ENCODE measurements around the gene ADAM10.

The ADAM10 gene

DNA sequence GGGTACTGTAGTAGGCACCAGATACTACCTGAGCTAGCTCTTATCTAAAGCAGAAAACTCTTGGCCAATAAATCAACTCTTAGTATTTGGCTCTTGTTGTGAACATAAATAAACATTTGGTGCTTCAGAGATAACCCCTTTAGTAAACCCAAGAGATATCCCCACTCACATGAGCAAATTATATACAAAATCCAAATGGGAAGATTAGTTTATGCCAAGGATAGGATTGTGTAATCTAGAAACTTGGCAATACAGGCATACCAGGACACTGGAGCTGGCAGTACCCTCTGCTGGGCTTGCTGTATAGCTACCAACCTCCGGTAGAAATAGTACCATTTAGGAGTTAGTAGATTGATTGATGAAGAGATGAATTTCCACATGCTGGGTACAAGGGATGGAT lies 190.7 kb downstream of the ADAM10 start:
- Histone ChIP-seq H3K27ac (ENCODE audit: low read depth, low read length) (no peak overlapping the region), H3K9ac (ENCODE audit: low read depth, low read length) (no peak overlapping the region), H3K36me3 (ENCODE audit: insufficient read depth, low read length) (no peaks in the 10 kb centered on the region), H3K4me1 (ENCODE audit: insufficient read depth, low read length) (peaks cover 14% of the 10 kb centered on the region; the same call in 1 of the 2 replicates), H3K9me3 (ENCODE audit: insufficient read depth, low read depth, low read length) (peaks cover 9% of the 10 kb centered on the region; the same call in 1 of the 2 replicates), H3K4me3 (ENCODE audit: low read length) (no peak overlapping the region), H3K27me3 (ENCODE audit: insufficient read depth, low read length) (no peaks in the 10 kb centered on the region)
- WGBS = 98% methylated on average over 1 of the region's 1 CpG

DNA sequence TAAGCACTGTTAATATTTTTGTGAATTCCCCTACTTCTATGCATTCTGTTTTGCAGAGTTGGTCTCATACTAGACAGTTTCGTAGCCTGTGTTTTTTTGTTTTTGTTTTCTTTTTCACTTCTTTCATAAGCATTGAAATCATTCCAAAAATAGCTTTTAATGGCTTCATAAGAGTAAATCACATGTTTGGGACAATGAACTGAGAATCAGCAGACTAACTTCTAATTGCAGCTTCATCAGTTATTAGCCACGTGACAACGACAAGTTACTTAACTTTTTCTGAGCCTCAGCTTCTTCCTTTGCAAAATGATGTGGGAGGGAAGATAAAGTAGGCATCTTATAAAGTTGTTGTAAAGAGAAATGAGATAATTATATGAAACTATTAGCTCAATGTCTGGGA lies 193.0 kb downstream of the ADAM10 start:
- H3K27me3 ChIP-seq (ENCODE audit: insufficient read depth, low read length) = no peaks in the 10 kb centered on the region
- no peak overlapping the region for H3K9ac ChIP-seq (ENCODE audit: low read depth, low read length)
- H3K9me3 ChIP-seq (ENCODE audit: insufficient read depth, low read depth, low read length) = peaks cover 9% of the 10 kb centered on the region; the same call in 1 of the 2 replicates
- H3K36me3 ChIP-seq (ENCODE audit: insufficient read depth, low read length) = no peaks in the 10 kb centered on the region
- 97% methylated on average over 3 of the region's 3 CpGs for WGBS
- H3K27ac ChIP-seq (ENCODE audit: low read depth, low read length) = no peak overlapping the region
- H3K4me3 ChIP-seq (ENCODE audit: low read length) = no peak overlapping the region
- H3K4me1 ChIP-seq (ENCODE audit: insufficient read depth, low read length) = peaks cover 17% of the 10 kb centered on the region

DNA sequence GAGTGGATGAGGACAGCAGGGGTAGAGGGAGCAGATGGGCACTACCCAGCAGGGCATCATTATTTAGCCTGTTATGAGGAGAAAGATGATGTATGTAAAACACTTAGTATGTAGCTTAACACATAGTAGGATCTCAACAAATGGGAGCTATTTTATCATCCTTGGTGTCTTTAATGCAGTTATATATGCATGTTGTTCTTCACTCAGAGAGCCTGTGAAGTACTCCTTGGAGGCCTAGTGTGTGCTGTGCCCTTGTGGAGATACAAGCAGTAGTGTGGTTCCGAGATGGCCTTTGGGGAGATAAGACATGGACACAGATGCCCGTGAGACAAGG lies 193.5 kb downstream of the ADAM10 start:
- no peak overlapping the region for H3K4me3 ChIP-seq (ENCODE audit: low read length)

DNA sequence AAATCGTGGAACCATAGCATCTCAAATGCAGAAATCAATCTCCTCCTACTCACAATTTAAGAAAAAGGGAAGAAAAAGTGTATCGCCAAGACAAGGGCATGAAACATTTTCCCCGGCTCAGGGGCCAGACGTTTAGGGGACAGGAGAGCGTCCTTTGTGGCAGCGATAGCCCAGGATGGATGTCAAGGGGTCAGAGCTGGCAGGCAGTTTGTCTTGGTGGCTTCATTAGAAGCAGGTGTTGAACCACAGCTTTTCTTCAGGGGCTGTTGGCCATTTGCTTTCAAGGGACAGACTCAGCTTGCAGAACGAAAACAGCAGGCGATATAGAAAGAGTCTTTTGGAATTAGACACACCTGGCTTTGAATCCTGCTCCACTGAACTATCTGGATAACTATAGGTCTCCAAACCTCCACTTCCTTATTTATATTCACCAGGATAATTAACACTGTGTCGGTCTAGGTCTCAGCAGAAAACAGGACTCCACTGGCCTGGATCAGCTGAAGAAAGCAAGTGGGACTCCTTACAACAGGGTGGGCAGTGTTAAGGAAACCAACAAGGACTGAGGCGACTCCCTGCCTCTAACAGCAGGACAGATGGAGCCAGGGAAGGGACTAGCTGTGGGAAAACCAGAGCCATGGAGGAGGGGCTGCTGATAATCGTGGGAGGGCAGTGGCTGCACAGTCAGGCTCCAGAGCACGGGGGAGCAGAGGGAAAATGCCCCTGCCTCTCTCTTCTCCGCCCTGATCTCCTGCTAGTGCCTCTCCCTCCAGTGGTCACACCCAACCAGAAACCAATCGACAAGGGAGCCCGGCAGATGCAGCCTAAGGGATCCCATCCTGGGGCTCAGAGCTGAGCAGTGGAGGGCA lies 194.1 kb downstream of the ADAM10 start:
- no peak overlapping the region for H3K27ac ChIP-seq (ENCODE audit: low read depth, low read length)
- H3K9ac ChIP-seq (ENCODE audit: low read depth, low read length) = no peak overlapping the region
- H3K9me3 ChIP-seq (ENCODE audit: insufficient read depth, low read depth, low read length) = peaks cover 9% of the 10 kb centered on the region; the same call in 1 of the 2 replicates
- WGBS = 75% methylated on average over 15 of the region's 15 CpGs
- H3K4me1 ChIP-seq (ENCODE audit: insufficient read depth, low read length) = peaks cover 10% of the 10 kb centered on the region; the same call in 1 of the 2 replicates
- no peaks in the 10 kb centered on the region for H3K36me3 ChIP-seq (ENCODE audit: insufficient read depth, low read length)
- no peaks in the 10 kb centered on the region for H3K27me3 ChIP-seq (ENCODE audit: insufficient read depth, low read length)
- no peak overlapping the region for H3K4me3 ChIP-seq (ENCODE audit: low read length)

More for the DNA sequence above, 193.5 kb downstream of the ADAM10 start:
- Histone ChIP-seq H3K4me1 (ENCODE audit: insufficient read depth, low read length) (peaks cover 11% of the 10 kb centered on the region), H3K27me3 (ENCODE audit: insufficient read depth, low read length) (no peaks in the 10 kb centered on the region), H3K36me3 (ENCODE audit: insufficient read depth, low read length) (no peaks in the 10 kb centered on the region), H3K9ac (ENCODE audit: low read depth, low read length) (no peak overlapping the region), H3K9me3 (ENCODE audit: insufficient read depth, low read depth, low read length) (peaks cover 9% of the 10 kb centered on the region; the same call in 1 of the 2 replicates), H3K27ac (ENCODE audit: low read depth, low read length) (no peak overlapping the region)
- WGBS = 88% methylated on average over 2 of the region's 2 CpGs

DNA sequence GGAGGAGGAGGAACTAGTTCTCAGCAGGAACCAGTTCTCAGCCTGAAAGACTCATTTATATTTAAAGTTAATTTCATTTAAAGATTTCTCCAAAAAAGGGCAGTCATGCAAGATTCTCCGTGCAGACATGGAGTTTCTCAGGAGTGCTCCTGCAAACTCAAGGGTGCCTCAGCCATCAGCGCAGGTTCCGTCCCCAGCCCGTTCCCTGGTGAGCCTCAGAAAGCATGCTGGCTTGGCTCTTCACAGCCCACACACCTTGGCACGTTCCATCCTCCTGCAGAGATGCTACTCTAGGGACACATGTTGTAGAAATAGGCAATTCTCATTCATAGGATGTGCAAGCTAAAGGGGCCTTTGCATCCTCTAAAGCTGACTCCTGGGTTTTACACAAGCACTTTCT lies 194.7 kb downstream of the ADAM10 start:
- H3K36me3 ChIP-seq (ENCODE audit: insufficient read depth, low read length) = no peaks in the 10 kb centered on the region
- peaks cover 10% of the 10 kb centered on the region; the same call in 1 of the 2 replicates for H3K4me1 ChIP-seq (ENCODE audit: insufficient read depth, low read length)
- WGBS = 89% methylated on average over 5 of the region's 5 CpGs
- no peaks in the 10 kb centered on the region for H3K27me3 ChIP-seq (ENCODE audit: insufficient read depth, low read length)
- H3K9me3 ChIP-seq (ENCODE audit: insufficient read depth, low read depth, low read length) = peaks cover 9% of the 10 kb centered on the region; the same call in 1 of the 2 replicates
- H3K9ac ChIP-seq (ENCODE audit: low read depth, low read length) = no peak overlapping the region
- no peak overlapping the region for H3K4me3 ChIP-seq (ENCODE audit: low read length)
- H3K27ac ChIP-seq (ENCODE audit: low read depth, low read length) = no peak overlapping the region

DNA sequence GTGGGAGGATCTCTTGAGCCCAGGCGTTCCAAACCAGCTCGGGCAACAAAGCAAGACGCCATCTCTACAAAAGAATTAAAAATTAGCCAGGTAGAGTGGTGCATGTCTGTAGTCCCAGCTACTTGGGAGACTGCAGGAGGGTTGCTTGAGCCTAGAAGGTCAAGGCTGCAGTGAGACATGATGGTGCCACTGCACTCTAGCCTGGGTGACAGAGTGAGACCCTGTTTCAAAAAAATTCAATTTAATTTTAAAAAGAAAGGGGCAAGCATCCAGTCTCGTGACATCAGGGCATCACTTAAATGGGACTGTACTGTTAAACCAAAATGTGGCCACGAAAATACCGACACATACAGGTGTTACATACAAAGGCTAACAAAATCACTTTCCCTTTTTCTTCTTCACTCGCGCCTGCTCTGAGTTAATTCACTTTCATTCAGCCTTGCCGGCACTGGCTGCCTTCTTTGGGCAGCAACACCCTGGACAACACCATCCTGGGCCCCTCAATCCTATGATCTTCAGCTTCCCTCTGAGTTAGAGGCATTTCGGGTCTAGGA lies 196.1 kb downstream of the ADAM10 start:
- Histone ChIP-seq H3K9ac (ENCODE audit: low read depth, low read length) (no peak overlapping the region), H3K4me1 (ENCODE audit: insufficient read depth, low read length) (peaks cover 10% of the 10 kb centered on the region; the same call in 1 of the 2 replicates)
- 94% methylated on average over 10 of the region's 10 CpGs for WGBS

GRCh38 chr15:58552505-58553364 lies 196.8 kb downstream of the ADAM10 start:
- no peak overlapping the region for H3K27ac ChIP-seq (ENCODE audit: low read depth, low read length)
- peaks cover 10% of the 10 kb centered on the region; the same call in 1 of the 2 replicates for H3K4me1 ChIP-seq (ENCODE audit: insufficient read depth, low read length)
- 88% methylated on average over 24 of the region's 24 CpGs for WGBS
- H3K36me3 ChIP-seq (ENCODE audit: insufficient read depth, low read length) = no peaks in the 10 kb centered on the region
- H3K4me3 ChIP-seq (ENCODE audit: low read length) = no peak overlapping the region
- no peaks in the 10 kb centered on the region for H3K9me3 ChIP-seq (ENCODE audit: insufficient read depth, low read depth, low read length)
- H3K9ac ChIP-seq (ENCODE audit: low read depth, low read length) = no peak overlapping the region
- H3K27me3 ChIP-seq (ENCODE audit: insufficient read depth, low read length) = no peaks in the 10 kb centered on the region

More for the DNA sequence above, 196.1 kb downstream of the ADAM10 start:
- Histone ChIP-seq H3K27me3 (ENCODE audit: insufficient read depth, low read length) (no peaks in the 10 kb centered on the region), H3K4me3 (ENCODE audit: low read length) (no peak overlapping the region), H3K36me3 (ENCODE audit: insufficient read depth, low read length) (no peaks in the 10 kb centered on the region), H3K27ac (ENCODE audit: low read depth, low read length) (no peak overlapping the region), H3K9me3 (ENCODE audit: insufficient read depth, low read depth, low read length) (0 out of 2 replicates have a peak, but pooled peaks cover under 1% of the 10 kb centered on the region)

DNA sequence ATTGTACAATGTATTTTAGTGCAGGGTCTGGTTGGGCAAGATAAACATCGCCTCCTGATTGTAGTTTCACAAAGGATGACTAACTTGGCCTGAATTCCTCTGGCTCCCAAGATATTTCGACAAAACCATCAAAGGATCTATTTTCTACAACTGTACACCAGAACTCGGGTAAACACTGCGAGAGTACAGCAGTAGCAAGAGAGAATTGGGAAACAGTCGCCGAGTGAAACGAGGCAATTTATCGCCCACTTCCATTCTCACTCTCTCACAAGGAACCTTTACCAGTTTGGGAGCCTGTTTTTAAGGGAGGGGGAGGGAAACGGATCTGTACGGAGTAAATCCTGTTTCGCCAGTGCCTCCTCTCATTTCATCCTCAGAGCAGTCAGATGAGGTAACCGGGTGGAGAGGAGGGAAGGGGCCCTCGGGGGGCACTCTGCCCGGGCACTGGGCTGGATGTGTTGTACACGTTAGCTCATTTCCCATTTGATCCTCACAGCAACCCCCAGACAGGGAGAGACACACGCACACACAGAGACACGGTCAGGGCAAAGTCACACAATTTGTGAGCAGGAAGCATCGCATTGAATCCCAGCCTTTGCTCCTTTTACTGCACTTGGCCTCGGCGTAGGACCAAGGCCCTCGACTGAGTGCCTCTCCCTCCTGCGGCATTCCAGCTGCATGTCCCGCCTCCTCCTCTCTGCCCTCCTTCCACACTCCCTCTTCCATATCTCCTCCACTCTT lies 197.6 kb downstream of the ADAM10 start:
- no peaks in the 10 kb centered on the region for H3K9me3 ChIP-seq (ENCODE audit: insufficient read depth, low read depth, low read length)
- no peak overlapping the region for H3K27ac ChIP-seq (ENCODE audit: low read depth, low read length)
- peaks cover 10% of the 10 kb centered on the region; the same call in 1 of the 2 replicates for H3K4me1 ChIP-seq (ENCODE audit: insufficient read depth, low read length)
- no peaks in the 10 kb centered on the region for H3K27me3 ChIP-seq (ENCODE audit: insufficient read depth, low read length)
- no peaks in the 10 kb centered on the region for H3K36me3 ChIP-seq (ENCODE audit: insufficient read depth, low read length)
- WGBS = 84% methylated on average over 22 of the region's 23 CpGs
- H3K9ac ChIP-seq (ENCODE audit: low read depth, low read length) = no peak overlapping the region
- H3K4me3 ChIP-seq (ENCODE audit: low read length) = no peak overlapping the region

GRCh38 chr15:58551084-58551763 lies 198.3 kb downstream of the ADAM10 start:
- Histone ChIP-seq H3K27me3 (ENCODE audit: insufficient read depth, low read length) (no peaks in the 10 kb centered on the region), H3K27ac (ENCODE audit: low read depth, low read length) (no peak overlapping the region), H3K4me1 (ENCODE audit: insufficient read depth, low read length) (peaks cover 10% of the 10 kb centered on the region; the same call in 1 of the 2 replicates), H3K36me3 (ENCODE audit: insufficient read depth, low read length) (no peaks in the 10 kb centered on the region), H3K9ac (ENCODE audit: low read depth, low read length) (no peak overlapping the region), H3K4me3 (ENCODE audit: low read length) (no peak overlapping the region), H3K9me3 (ENCODE audit: insufficient read depth, low read depth, low read length) (no peaks in the 10 kb centered on the region)
- 97% methylated on average over 10 of the region's 10 CpGs for WGBS

DNA sequence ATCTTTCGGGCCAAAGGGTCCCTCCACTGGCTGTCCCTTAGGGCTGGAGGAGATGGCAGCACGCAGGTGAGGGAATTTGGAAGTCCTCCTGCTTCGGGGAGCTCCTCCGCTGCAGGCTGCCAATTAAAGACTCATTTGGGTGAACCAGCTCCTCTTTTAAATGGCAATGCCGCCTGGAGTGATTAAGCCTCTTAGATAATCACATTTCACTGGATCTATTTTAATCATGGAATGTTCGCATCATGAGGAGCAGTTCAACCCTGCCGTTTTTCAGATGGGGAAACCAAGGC lies 199.8 kb downstream of the ADAM10 start:
- Histone ChIP-seq H3K9me3 (ENCODE audit: insufficient read depth, low read depth, low read length) (no peaks in the 10 kb centered on the region), H3K27me3 (ENCODE audit: insufficient read depth, low read length) (no peaks in the 10 kb centered on the region), H3K9ac (ENCODE audit: low read depth, low read length) (no peak overlapping the region), H3K27ac (ENCODE audit: low read depth, low read length) (no peak overlapping the region), H3K4me3 (ENCODE audit: low read length) (no peak overlapping the region), H3K36me3 (ENCODE audit: insufficient read depth, low read length) (no peaks in the 10 kb centered on the region), H3K4me1 (ENCODE audit: insufficient read depth, low read length) (peaks cover 6% of the 10 kb centered on the region; the same call in 1 of the 2 replicates)
- WGBS = 95% methylated on average over 7 of the region's 7 CpGs
